Embryonic facial prominence (tissue), 1 donor: ENCODE results near the gene BAAT.
A peak's percentile ranks its signal among the peaks of the same experiment; 100 is the strongest.

Experiments used
- DNase-seq: peaks from one replicate; pipeline ENCODE4 v3.0.0-alpha.2; 2016; ENCODE audit errors: extremely low spot score

BAAT gene

DNA sequence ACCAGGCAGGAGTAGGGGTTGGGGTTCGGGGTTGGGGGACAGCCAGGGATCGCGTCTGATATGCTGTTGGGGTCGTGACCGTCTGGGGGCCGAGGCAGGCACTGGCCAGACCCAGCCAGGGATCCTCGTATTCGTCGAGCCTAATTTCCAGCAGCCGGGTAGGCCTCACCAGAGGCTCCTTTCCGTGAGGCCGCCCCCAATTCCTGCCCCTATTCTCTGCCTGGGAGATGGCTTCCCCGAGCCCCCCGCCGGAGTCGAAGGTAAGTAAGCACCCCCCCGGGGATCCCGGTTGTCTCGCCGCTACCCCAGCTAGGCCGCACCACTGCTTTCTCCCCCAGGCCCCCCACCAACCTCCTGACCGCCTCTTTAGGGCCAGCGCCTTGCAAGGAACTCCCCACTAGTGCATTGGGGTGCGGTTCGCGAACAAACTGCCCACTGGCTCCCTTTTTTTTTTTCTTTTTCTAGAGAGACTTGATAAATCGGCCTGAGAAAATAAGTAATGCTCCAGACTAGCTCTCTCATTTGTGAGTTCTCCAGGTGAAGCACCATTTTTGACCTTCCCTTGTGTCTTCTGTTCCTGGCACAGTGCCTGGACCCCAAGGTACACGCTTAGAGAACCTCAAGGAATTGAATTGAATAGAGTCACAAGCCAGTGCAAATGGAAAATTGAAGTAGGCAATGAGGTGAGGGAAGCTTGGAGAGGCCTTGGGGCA lies 14.3 kb upstream of the BAAT start:
- DNase-seq, result no peak

DNA sequence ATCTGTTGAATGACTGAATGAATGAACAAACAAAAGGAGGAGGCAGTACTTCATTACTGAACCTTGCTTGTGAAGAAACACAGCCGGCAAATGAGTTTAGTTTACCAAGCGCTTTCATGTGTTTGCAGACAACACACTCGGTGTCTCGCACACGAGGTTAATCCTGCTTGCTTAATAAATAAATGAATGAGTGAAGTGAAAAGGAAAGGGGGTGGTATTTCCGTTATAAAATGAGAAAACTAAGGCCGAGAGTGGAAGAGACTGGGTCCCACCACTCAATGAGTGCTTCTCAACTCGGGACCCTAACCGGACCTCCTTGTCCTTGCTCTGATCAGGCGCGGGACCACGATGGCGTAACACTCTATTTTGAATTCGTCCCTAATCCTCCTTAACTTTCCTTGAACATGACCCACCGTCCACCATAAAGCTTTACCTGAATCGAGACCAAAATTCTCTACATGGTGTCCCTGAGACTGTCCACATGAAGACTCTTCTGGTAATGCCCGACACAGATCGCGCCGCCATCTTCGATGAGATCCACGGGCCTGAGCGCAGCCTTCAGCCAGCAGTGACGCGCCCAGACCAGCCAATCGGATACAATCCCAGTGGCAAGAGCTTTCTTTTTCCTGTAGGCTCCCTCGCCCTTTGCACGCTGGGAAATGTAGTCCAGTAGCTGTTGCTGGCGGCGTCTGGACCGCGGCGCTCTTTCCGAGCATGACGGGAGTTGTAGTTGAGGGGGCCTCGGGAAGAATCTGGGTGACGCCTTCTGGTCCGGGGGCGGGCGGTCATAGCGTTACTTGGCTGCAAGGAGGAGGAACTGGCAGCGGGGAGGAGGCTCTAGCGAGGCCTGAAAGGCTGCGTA lies 13.5 kb upstream of the BAAT start, which contains the start of the genes MRPL50 and ZNF189:
Gene MRPL50 (minus strand): TSS at position 551 of the 862 bp plus-strand sequence. CDS start 26 bp downstream, at position 525.
Gene ZNF189 (plus strand): TSS at position 784 of the 862 bp plus-strand sequence. CDS start 306 bp downstream, outside the sequence.
- DNase-seq, result peak; percentile 98

- DNase-seq, result no peak
These were observed 12.9 kb upstream of the BAAT start for GRCh38 chr9:101397746-101398067.

GRCh38 chr9:101394687-101395086 lies 9.9 kb upstream of the BAAT start:
- no peak for DNase-seq

DNA sequence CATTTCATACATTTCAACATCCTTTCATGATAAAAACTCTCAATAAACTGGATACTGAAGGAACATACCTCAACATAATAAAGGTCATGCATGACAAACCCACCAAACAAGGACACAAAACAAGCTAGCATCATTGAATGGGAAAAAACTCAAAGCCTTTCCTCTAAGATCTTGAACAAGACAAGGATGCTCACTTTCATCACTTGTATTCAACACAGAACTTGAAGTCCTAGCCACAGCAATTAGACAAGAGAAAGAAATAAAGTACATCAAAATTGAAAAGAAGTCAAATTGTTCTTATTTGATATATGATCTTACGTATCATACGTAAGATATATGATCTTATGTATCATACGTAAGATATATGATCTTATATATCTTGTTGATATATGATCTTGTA lies 8.3 kb upstream of the BAAT start:
- DNase-seq, result no peak

DNA sequence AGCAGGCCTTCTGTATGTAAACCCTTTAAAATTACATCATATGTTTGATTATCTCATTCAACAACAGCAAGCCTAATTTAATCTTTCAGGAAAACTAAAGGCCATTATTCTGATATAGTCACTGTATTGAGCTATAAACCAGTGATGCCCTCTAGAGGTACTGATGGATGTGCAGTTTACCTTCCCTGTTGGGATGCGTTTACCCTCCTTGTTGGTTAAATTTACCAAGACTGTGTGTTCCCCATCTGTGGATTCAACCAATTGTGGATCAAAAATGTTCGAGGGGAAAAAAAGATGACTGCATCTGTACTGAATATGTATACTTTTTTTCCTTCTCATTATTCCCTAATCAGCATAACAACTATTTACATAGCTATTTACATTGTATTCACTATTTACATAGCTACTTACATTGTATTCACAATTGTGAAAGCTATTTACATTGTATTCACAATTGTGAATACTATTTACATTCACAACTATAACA lies 3.7 kb upstream of the BAAT start:
- no peak for DNase-seq

DNA sequence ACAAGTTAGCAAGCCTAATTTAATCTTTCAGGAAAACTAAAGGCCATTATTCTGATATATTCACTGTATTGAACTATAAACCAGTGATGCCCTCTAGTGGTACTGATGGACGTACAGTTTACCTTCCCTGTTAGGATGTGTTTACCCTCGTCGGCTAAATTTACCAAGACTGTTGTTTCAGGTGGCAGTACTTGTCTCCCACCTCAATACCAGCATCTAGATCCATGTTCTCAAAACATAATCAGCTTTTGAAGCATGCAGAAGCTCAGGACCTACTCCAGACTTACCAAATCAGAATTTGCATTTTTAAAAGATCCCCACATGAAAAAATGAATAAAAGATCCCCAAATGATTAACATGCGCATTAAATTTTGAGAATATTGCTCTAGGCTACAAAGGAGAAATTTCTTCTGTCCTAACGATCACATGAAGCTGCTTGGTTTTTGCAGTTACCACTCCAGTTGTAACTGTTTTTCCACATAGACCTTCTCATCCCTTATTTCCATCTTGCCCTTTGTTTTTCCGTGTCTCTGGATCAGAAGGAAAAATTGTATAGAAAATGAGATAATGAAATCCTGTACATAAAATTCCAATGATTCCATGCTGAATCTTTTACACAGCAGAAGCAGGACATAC lies 3.2 kb upstream of the BAAT start:
- no peak for DNase-seq

DNA sequence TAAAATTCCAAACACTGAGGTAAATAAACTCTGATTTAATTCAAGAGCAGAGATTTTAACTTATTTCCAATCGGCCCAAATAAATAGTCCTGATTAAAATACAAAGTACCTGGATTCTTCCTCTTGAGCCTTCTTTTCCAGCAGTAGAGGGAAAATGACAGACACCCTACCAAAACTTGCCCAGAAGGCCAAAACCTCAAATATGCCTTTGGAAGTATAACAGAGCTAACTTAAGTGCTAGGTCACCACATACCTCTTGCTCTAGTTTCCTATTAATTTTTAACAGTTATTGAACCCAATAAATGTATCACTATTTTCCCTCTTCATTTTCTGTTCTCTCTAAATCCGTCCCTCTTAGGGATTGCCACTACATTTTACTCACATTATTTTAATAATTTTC lies 1.4 kb downstream of the BAAT start:
- no peak for DNase-seq

- no peak for DNase-seq
These were observed 2.9 kb downstream of the BAAT start for GRCh38 chr9:101381833-101382342.

DNA sequence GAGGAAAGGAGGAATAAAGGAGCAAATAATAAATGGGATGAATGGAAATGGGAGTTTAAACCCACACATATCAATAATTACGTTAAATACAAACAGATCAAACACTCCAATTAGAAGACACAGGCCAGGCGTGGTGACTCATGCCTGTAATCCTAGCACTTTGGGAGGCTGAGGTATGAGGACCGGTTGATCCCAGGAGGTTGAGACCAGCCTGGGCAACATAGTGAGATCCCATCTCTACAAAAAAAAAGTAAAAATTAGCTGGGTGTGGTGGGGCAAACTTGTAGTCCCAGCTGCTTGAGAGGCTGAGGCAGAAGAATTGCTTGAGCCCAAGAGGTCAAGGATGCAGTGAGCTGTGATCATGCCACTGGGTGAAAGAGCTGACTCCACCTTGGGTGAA lies 3.7 kb downstream of the BAAT start:
- DNase-seq, result no peak

DNA sequence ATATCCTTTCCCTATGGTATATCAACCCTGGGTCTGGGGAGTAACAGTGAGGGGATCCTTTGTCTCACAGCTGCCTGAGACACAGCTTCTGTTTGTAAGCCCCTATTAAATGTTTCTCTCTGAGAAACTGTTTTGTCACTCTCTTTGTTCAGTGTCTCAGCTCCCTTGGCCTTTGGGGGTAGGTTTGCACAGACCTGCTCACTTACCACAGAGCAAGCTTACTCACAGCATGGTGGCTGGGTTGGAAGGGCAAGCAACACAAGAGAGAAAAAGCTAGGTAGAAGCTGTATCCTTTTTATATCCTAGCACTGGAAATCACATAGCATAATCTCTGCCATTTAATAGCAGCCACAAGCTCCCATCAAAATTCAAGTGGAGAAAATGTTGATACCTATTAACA lies 4.5 kb downstream of the BAAT start:
- no peak for DNase-seq

DNA sequence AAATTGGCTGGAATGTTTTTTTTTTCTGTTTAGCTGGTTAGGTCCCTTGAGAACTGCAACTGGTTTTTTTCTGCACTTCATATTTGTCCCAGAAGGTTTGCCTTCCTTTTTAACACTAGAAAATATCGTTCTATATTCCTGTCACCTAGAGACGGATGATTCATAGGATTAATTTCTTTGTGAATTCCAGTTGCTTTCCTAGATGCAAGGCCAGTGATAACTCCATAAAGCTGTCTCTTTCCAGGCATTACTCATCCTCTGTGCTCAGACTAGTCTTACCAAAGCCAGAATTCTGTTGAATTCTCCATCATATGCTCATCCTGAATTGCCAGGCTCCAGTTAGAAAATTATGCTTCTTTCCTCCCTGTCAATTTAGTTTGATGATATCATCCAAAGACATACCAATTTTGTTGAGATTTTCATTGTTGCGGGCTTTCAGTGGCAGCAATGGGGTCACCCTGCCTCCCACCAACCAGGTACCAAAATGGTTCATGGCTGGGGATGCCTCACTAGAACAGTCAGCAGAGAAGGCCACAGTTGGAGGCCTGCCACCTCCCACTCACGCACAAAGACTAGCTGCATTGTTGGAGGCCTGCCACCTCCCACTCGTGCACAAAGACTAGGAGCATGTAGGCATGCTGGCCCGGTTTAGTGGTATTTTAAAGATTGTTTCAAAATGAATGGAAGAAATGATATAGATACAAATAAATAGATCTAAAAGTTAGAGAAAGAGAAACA lies 8.5 kb downstream of the BAAT start:
- DNase-seq, result no peak

DNA sequence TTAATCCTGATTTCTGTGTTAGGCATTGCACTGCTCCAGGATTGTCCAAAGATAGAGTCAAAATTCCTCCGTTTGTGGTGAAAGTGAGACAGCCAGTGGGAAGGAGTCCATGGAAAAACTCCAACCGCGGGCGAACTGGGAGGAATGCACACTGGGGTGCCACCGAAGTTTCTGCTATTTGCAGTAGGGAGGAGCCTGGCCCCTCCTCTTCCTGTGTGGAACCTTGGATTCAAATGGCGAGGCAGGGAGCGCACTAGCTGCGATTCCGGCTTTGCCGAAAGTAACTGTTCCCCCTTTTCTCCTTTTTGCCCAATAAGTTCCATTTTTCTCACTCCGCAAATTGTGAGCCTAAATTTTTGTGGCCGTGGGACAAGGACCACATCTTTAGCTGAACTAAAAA lies 9.3 kb downstream of the BAAT start:
- DNase-seq, result no peak

- no peak for DNase-seq
These were observed 12.3 kb downstream of the BAAT start for GRCh38 chr9:101372327-101373118.

DNA sequence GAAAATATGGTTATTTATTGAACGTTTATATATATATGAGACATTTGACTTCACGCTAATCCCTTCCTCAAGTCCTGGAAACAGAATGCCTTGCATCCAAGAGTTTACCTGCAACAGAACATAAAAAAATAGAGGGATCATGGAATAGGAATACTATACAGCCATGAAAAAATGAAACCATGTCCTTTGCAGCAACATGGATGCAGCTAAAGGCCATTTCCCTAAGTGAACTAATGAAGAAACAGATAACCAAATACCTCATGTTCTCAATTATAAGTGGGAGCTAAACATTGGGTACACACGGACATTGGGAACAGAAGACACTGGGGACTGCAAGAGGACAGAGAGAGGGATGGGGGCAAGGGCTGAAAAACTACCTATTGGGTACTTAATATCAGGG lies 13.0 kb downstream of the BAAT start:
- no peak for DNase-seq

GRCh38 chr9:101369884-101370531 lies 14.8 kb downstream of the BAAT start:
- DNase-seq, result no peak

GRCh38 chr9:101369286-101369685 lies 15.5 kb downstream of the BAAT start:
- no peak for DNase-seq

DNA sequence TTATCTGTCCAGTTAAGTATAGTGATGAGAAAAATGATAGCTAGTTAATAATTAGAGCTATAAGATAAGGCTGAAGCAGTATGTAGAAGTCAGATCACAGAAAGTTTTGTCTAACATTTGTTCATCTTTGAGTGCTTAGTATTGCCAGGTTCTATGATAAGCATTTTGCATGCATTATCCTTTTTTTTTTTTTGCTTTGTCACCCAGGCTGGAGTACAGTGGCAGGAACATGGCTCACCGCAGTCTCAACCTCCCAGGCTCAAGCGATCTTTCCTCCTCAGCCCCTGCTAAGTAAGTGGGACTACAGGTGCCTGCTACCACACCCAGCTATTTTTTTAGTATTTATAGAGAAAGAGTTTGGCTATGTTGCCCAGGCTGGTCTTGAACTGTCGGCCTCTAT lies 17.5 kb downstream of the BAAT start:
- no peak for DNase-seq

GRCh38 chr9:101366038-101366756 lies 18.6 kb downstream of the BAAT start:
- DNase-seq, result no peak

- no peak for DNase-seq
These were observed 19.6 kb downstream of the BAAT start for GRCh38 chr9:101365181-101365580.
